Prostate gland (tissue), 2 donors: ENCODE data around the gene CUTC. TPM values are rescaled to one million over a fixed set of nuclear protein-coding genes. Genes with fewer than 3 reads are reported as not detected.
A peak's percentile ranks its signal among the peaks of the same experiment; 100 is the strongest.

Experiments used
- DNase-seq: peaks from one replicate; pipeline ENCODE4 v3.0.0-alpha.2; 2019; ENCODE audit warnings: low spot score
- H3K27ac ChIP-seq, 2 donors: fragments of 200-600 bp; sonication (generic); 2 replicates each; pipeline ENCODE4 v1.5.1; 2017 to 2019
- H3K27me3 ChIP-seq: fragments of 200-600 bp; sonication (generic); replicated peaks from 2 replicates; pipeline ENCODE4 v1.5.1; 2019; ENCODE audit not compliant: insufficient read depth
- H3K36me3 ChIP-seq, 2 donors: fragments of 200-600 bp; sonication (generic); 1 replicate in 1 of 2; 2 replicates in 1 of 2; pipeline versions ENCODE4 v1.5.1 to v1.8.1; 2017 to 2019
- H3K4me1 ChIP-seq: fragments of 200-600 bp; sonication (generic); replicated peaks from 2 replicates; pipeline ENCODE4 v1.5.1; 2019
- H3K4me3 ChIP-seq, 2 donors: fragments of 200-600 bp; sonication (generic); 2 replicates each; pipeline ENCODE4 v1.5.1; 2017 to 2019
- H3K9me3 ChIP-seq: fragments of 200-600 bp; sonication (generic); 2 replicates; pipeline ENCODE4 v1.5.1; 2017
- POLR2A ChIP-seq: fragments of 450-650 bp; IDR thresholded peaks from one replicate; pipeline ENCODE4 v1.6.1; 2016; ENCODE audit warnings: antibody characterized with exemption, mild to moderate bottlenecking
- POLR2AphosphoS5 ChIP-seq: sonication (generic); formaldehyde crosslinking; IDR thresholded peaks from one replicate; pipeline ENCODE4 v1.6.1; 2017; ENCODE audit warnings: antibody characterized with exemption
- WGBS: methylation state at CpG from one replicate; pipeline ENCODE4 v1.1.5; 2018; 5-methylcytosine and 5-hydroxymethylcytosine counted together
- intact Hi-C: fragments of 100-400 bp; cut with DNase I; formaldehyde crosslinking; loops from one replicate; pipeline ENCODE4 v1.14.2; 2022
- total RNA-seq, 2 donors: library from RNA; depleted of rRNA; stranded (reverse); fragments of >200 nt; gene quantifications; one replicate each; pipeline ENCODE4 v1.1.0, GENCODE V29; 2016
- TF ChIP-seq, protein P1 (sequence below), 4 experiments: fragments of 200-600 bp in 2 of 4; fragments of 450-650 bp in 2 of 4; sonication (generic) in 2 of 4; IDR thresholded peaks; 1 replicate in 3 of 4; 2 replicates in 1 of 4; pipeline ENCODE4 v1.5.1; 2016 to 2019; ENCODE audit warnings: antibody characterized with exemption in 4 of 4, mild to moderate bottlenecking in 2 of 4, moderate library complexity in 2 of 4

Gene CUTC
- total RNA-seq, 2 donors from 2014 or later: 18.4 to 27.3 TPM

DNA sequence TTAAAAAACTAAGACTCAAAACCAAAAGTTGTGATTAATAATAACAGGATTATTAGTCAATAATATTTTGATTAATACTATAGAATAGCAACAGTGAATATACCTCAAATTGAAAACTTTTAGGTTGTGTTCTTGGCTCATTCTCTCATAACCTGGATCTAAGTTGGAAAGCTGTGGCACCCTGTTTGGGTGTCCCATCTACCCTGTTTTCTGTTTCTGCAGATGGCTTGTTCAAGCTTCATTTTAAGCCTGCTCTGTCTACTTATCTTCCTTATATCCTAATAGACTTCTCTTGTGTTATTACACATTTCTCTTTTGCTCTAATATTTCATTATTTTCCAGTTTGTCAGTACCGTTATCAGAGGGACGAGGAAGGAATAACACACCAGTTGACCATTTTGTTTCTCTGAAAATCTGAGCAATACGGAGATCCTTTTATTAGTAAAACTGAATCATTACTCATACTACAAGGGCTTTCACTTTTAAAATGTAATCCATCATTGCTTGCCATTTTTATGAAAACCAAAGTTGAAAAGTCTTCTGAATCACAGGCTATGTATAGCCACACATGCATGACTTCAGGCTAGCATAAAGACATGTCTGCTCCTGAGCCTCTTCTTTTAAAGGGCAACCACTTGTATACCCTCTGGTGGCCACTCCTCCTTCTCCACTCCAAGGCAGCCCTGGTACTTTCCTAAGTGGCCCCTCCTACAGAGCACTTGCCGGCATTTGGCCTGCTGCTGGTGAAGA, 22.4 kb upstream of the CUTC start:
- 41% methylated on average over 4 of the region's 4 CpGs for WGBS
- no peaks in the 10 kb centered on the region for H3K4me1 ChIP-seq
- no peaks in the 10 kb centered on the region for H3K36me3 ChIP-seq
- TF ChIP-seq, protein P1, sequence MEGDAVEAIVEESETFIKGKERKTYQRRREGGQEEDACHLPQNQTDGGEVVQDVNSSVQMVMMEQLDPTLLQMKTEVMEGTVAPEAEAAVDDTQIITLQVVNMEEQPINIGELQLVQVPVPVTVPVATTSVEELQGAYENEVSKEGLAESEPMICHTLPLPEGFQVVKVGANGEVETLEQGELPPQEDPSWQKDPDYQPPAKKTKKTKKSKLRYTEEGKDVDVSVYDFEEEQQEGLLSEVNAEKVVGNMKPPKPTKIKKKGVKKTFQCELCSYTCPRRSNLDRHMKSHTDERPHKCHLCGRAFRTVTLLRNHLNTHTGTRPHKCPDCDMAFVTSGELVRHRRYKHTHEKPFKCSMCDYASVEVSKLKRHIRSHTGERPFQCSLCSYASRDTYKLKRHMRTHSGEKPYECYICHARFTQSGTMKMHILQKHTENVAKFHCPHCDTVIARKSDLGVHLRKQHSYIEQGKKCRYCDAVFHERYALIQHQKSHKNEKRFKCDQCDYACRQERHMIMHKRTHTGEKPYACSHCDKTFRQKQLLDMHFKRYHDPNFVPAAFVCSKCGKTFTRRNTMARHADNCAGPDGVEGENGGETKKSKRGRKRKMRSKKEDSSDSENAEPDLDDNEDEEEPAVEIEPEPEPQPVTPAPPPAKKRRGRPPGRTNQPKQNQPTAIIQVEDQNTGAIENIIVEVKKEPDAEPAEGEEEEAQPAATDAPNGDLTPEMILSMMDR (IDR thresholded peaks at IDR 0.05): no peak
- TF ChIP-seq POLR2A (no peak), POLR2AphosphoS5 (no peak)
- DNase-seq: no peak
- no peaks in the 10 kb centered on the region for H3K9me3 ChIP-seq
- no peaks in the 10 kb centered on the region for H3K27me3 ChIP-seq
- intact Hi-C loops: loop anchor here (2.0 to 5.0 kb wide), 2 partner anchors 89 to 272 kb away; partner anchors contain the start of gene SLC25A28
- no peak overlapping the region for H3K4me3 ChIP-seq
- no peak overlapping the region for H3K27ac ChIP-seq

DNA sequence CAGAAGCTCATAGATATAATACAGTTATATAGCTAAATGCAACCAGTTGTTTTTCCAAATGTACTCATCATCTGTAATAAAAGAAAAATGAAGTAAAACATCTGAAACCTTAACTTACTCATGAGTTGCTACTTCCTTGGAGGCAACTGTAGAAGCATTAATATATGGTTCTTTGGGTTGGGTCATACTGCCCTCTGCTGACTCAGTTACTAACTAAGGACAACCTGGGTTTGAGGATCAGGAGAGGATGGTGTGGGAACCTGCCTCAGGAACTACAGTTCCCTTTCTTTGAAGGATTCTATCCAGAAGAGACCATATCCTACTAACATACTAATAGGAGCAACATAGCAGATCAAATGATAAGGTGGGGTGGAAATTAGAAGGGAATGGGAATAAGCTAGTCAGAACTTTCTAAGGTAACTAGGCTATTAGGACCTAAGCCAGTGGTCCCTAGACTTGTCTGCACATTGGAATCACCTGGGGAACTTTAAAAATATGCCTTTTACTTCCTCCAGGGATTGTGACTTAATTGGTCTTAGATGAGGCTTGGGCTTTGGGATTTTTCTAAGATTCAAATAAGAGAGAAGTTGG, 20.8 kb upstream of the CUTC start:
- Histone ChIP-seq H3K36me3 (no peaks in the 10 kb centered on the region), H3K4me1 (no peaks in the 10 kb centered on the region), H3K4me3 (no peak overlapping the region), H3K27ac (no peak overlapping the region), H3K9me3 (no peaks in the 10 kb centered on the region), H3K27me3 (no peaks in the 10 kb centered on the region)
- DNase-seq: peak; percentile 51
- intact Hi-C loops: loop anchor here (5.0 kb wide), 1 partner anchor 274 kb away; no protein-coding TSS in a partner anchor
- TF ChIP-seq, protein P1 (IDR thresholded peaks at IDR 0.05): peak in 3 of 4 experiments; percentile 43 to 62 (median 54)
- TF ChIP-seq POLR2A (no peak), POLR2AphosphoS5 (peak; percentile 44)

DNA sequence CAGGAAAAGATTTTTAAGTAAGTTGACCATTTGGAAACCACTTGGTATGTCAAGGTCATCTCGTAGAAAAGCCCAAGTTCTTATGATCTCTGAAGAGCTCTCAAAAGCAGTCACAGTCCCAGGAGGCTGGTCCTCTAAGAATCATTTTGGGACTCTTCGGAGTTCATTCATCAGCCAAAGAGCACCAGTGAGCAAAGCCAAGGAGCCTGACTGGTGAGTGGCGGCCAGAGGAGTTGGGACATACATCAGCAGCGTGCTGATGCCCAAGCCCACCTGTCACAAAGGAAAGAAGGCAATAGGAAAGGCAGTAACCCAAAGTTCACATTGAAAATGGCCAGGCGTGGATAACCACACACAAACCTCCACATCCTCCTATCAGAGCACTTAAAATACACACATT, 17.6 kb upstream of the CUTC start:
- WGBS: 91% methylated on average over 5 of the region's 5 CpGs
- no peak overlapping the region for H3K27ac ChIP-seq
- H3K27me3 ChIP-seq: no peaks in the 10 kb centered on the region
- peaks cover 0 to 5% of the 10 kb centered on the region in 2 donors for H3K36me3 ChIP-seq
- no peak for DNase-seq
- intact Hi-C loops: loop anchor here (5.0 kb wide), 1 partner anchor 277 kb away; no protein-coding TSS in a partner anchor
- no peaks in the 10 kb centered on the region for H3K9me3 ChIP-seq
- TF ChIP-seq POLR2AphosphoS5 (no peak), POLR2A (no peak)
- TF ChIP-seq, protein P1 (IDR thresholded peaks at IDR 0.05): no peak
- H3K4me3 ChIP-seq: no peak overlapping the region
- H3K4me1 ChIP-seq: no peaks in the 10 kb centered on the region

DNA sequence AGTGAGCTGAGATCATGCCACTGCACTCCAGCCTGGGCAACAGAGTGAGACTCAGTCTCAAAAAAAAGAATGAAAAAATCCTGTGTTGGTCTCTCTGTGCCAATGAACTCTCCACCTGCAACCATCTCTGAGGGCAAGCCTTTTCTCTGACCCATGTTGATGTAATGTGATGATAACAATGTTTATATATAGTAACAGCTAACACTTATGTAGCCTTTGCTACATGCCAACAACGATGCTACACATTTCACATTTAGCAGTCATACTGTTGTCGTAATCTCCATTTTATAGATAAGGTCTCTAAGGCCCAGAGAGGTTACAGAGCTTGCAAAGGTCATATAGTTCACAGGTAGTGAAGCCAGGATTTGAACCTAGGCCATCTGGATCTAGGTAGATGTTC, 11.6 kb upstream of the CUTC start:
- Histone ChIP-seq H3K9me3 (no peaks in the 10 kb centered on the region), H3K4me3 (no peak overlapping the region), H3K27me3 (no peaks in the 10 kb centered on the region), H3K4me1 (no peaks in the 10 kb centered on the region), H3K36me3 (peaks cover 0 to 5% of the 10 kb centered on the region in 2 donors), H3K27ac (no peak overlapping the region)
- no peak for DNase-seq
- intact Hi-C loops: no loop called here
- TF ChIP-seq POLR2A: no peak
- TF ChIP-seq, protein P1 (IDR thresholded peaks at IDR 0.05): no peak
- TF ChIP-seq POLR2AphosphoS5: no peak
- 87% methylated on average over 2 of the region's 2 CpGs for WGBS
